Erythroblast (primary cell): ENCODE results near the gene SGK1.

Source experiments
- GATA1 ChIP-seq: IDR thresholded peaks from 2 replicates; pipeline ENCODE4 v1.6.1; 2011; ENCODE audit warnings: low read depth, mild to moderate bottlenecking, control low read depth, low read length, moderate library complexity
- POLR2A ChIP-seq: IDR thresholded peaks from 2 replicates; pipeline ENCODE4 v1.6.1; 2011; ENCODE audit warnings: mild to moderate bottlenecking, low read length

DNA sequence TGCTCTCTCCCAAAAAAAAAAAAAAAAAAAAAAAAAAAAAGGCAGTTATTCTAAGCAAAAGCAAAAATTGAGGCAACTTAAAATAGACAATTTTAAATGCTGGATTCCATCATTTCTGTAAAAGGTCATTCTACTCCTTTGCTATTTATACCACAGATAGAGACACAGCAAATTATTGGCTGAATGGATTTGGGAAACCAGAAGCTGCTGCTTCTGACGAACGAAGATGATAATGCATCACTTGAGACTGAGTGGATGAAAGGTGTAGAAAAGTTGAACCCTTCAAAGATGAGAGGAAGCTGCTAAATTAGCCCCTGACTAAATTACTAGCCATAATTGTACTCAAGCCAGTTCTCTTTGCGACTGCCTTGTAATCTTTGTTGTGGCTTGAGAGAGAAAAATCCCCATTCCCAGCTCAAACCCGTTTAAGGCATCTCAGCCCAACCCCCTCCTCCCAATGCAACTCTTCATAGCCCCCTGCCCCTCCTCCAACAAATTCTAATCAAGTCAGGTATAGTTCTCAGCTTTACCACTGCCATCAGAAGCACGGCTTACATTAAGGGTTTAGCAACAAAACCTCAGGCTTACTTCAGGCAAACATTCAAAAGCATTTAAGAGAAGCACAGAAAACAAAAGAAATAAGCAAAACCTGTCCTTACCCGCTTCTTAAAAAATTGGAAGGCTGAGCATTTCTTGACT is 1.0 kb downstream of the SGK1 start:
- TF ChIP-seq POLR2A (no peak), GATA1 (no peak)
